K562 (cell line): ENCODE data around the gene MFNG. TPM values are rescaled to one million over a fixed set of nuclear protein-coding genes. Genes with fewer than 3 reads are reported as not detected.

Source experiments
- ATAC-seq: fragments of 200-7000 bp; cut with Tn5 transposase; 3 replicates; pipeline ENCODE4 v1.9.1; 2020; ENCODE audit warnings: moderate library complexity
- BruUV-seq: library from RNA; stranded (reverse); fragments of 400-500 nt; replicated peaks from 2 replicates; lab custom pipeline; 2021; lab: Mats Ljungman, UMichigan
- CTCF ChIA-PET: fragments of 300-600 bp; formaldehyde crosslinking; extraction: SDS; loops from one replicate; lab custom pipeline; 2021; ENCODE audit warnings: low intra/inter-chr PET ratio; lab: Yijun Ruan, JAX
- POLR2A ChIA-PET: fragments of 300-600, 350-650 bp; sonication (Branson Sonifier 250); formaldehyde crosslinking; extraction: SDS; loops from one replicate; lab custom pipeline; 2021; ENCODE audit warnings: antibody characterized with exemption, inconsistent platforms; lab: Yijun Ruan, JAX
- DNase-seq, 4 experiments: peaks; one replicate each; pipeline versions ENCODE4 v3.0.0 to v3.0.0-alpha.2; 2011 to 2018; ENCODE audit warnings: low spot score in 3 of 4, mixed read lengths in 3 of 4; ENCODE audit errors: extremely low read depth in 1 of 4
- FAIRE-seq: peaks from 2 replicates; lab custom pipeline; 2011; peaks lifted over from hg19 to GRCh38; lab: Jason Lieb, UNC
- H2AFZ ChIP-seq: 2 replicates; pipeline ENCODE4 v1.6.0; 2011; ENCODE audit warnings: low read depth, low read length, control low read depth, inconsistent platforms
- H3K27ac ChIP-seq: fragments of 200-600 bp; 3 replicates; pipeline ENCODE4 v1.8.0; 2011; ENCODE audit warnings: low read depth, mild to moderate bottlenecking, control low read depth, inconsistent platforms, low read length, moderate library complexity, mixed read lengths; ENCODE audit errors: extremely low read depth
- H3K27me3 ChIP-seq, 2 experiments: fragments of 300-600 bp in 1 of 2; 2 replicates in 1 of 2; 3 replicates in 1 of 2; pipeline versions ENCODE4 v1.6.0 to v1.8.0; 2011; ENCODE audit warnings: inconsistent platforms in 2 of 2, low read length in 2 of 2, mild to moderate bottlenecking in 1 of 2, mixed read lengths in 1 of 2, moderate library complexity in 1 of 2; ENCODE audit not compliant: control insufficient read depth in 2 of 2, insufficient read depth in 2 of 2
- H3K36me3 ChIP-seq: fragments of 300-600 bp; 3 replicates; pipeline ENCODE4 v1.8.0; 2011; ENCODE audit warnings: mild to moderate bottlenecking, low read length, inconsistent platforms; ENCODE audit not compliant: control insufficient read depth, insufficient read depth
- H3K4me1 ChIP-seq, 2 experiments: fragments of 200-600 bp in 1 of 2; replicated peaks in 1 of 2; 2 replicates in 1 of 2; 3 replicates in 1 of 2; pipeline versions ENCODE4 v1.5.1 to v1.8.0; 2011; ENCODE audit warnings: inconsistent platforms in 2 of 2, low read length in 2 of 2, mild to moderate bottlenecking in 1 of 2, mixed read lengths in 1 of 2, moderate library complexity in 1 of 2; ENCODE audit not compliant: control insufficient read depth in 2 of 2, insufficient read depth in 2 of 2
- H3K4me2 ChIP-seq: 2 replicates; pipeline ENCODE4 v1.6.1; 2011; ENCODE audit warnings: low read length, control low read depth, inconsistent platforms, mixed read lengths; ENCODE audit not compliant: insufficient read depth
- H3K4me3 ChIP-seq: fragments of 200-600 bp; sonication (generic), shearing (Covaris generic); 2 replicates; pipeline ENCODE4 v1.5.1; 2016; ENCODE audit warnings: control low read depth, inconsistent platforms
- H3K79me2 ChIP-seq: fragments of 200-600 bp; 3 replicates; pipeline ENCODE4 v1.8.0; 2011; ENCODE audit warnings: low read length, inconsistent platforms; ENCODE audit not compliant: control insufficient read depth, insufficient read depth
- H3K9ac ChIP-seq, 2 experiments: 2 replicates each; pipeline versions ENCODE4 v1.6.0 to v1.6.1; 2011; ENCODE audit warnings: low read depth in 2 of 2, low read length in 2 of 2, control low read depth in 1 of 2, inconsistent platforms in 1 of 2, mild to moderate bottlenecking in 1 of 2, mixed read lengths in 1 of 2; ENCODE audit not compliant: insufficient read depth in 1 of 2
- H3K9me1 ChIP-seq: one replicate; pipeline ENCODE4 v1.6.0; 2011; ENCODE audit warnings: inconsistent platforms, mild to moderate bottlenecking, low read length, moderate library complexity; ENCODE audit not compliant: control insufficient read depth, insufficient read depth
- H3K9me3 ChIP-seq: replicated peaks from 2 replicates; pipeline ENCODE4 v1.5.1; 2011; ENCODE audit warnings: low read depth, low read length, inconsistent platforms; ENCODE audit not compliant: control insufficient read depth, insufficient read depth
- H4K20me1 ChIP-seq: replicated peaks from 2 replicates; pipeline ENCODE4 v1.6.1; 2011; ENCODE audit warnings: low read length, inconsistent platforms, mixed read lengths; ENCODE audit not compliant: control insufficient read depth, insufficient read depth
- BRD9 ChIP-seq: fragments of 450-650 bp; IDR thresholded peaks from 2 replicates; pipeline ENCODE4 v1.6.1; 2018; ENCODE audit warnings: low read depth; ENCODE audit not compliant: partially characterized antibody
- CBX5 ChIP-seq: IDR thresholded peaks from 2 replicates; pipeline ENCODE4 v1.6.1; 2014; ENCODE audit warnings: low read depth, borderline replicate concordance
- ETS2 ChIP-seq: IDR thresholded peaks from 2 replicates; pipeline ENCODE4 v1.6.1; 2016; ENCODE audit warnings: borderline replicate concordance, missing genetic modification characterization, mild to moderate bottlenecking, moderate library complexity, missing compliant biosample characterization; ENCODE audit not compliant: poor library complexity, severe bottlenecking
- HMGN3 ChIP-seq: IDR thresholded peaks from 2 replicates; pipeline ENCODE4 v1.6.1; 2011; ENCODE audit warnings: borderline replicate concordance, low read depth, mild to moderate bottlenecking, mixed read lengths, low read length; ENCODE audit not compliant: insufficient read length; ENCODE audit errors: extremely low read depth
- MAZ ChIP-seq, 2 experiments: fragments of 450-650 bp in 1 of 2; sonication (generic) in 1 of 2; formaldehyde crosslinking; IDR thresholded peaks in 1 of 2; conservative IDR thresholded peaks in 1 of 2; 2 replicates each; pipeline versions ENCODE4 v1.4.0 to v1.5.0; 2020; ENCODE audit warnings: mild to moderate bottlenecking in 1 of 2, missing genetic modification reagents in 1 of 2
- MLX ChIP-seq, 2 experiments: fragments of 450-650 bp in 1 of 2; sonication (generic) in 1 of 2; formaldehyde crosslinking; conservative IDR thresholded peaks; 2 replicates each; pipeline versions ENCODE4 v1.4.0 to v1.8.1; 2020 to 2022; ENCODE audit warnings: mild to moderate bottlenecking in 1 of 2, missing genetic modification reagents in 1 of 2
- NFIC ChIP-seq: fragments of 450-650 bp; IDR thresholded peaks from 2 replicates; pipeline ENCODE4 v1.6.1; 2017; ENCODE audit warnings: mild to moderate bottlenecking, inconsistent platforms
- PML ChIP-seq: IDR thresholded peaks from 2 replicates; pipeline ENCODE4 v1.6.1; 2012; ENCODE audit warnings: low read length, inconsistent platforms
- RBM25 ChIP-seq: fragments of 200-400 bp; formaldehyde crosslinking; IDR thresholded peaks from 2 replicates; pipeline ENCODE4 v1.6.1; 2018; ENCODE audit warnings: low read length, low read depth, moderate library complexity; ENCODE audit not compliant: severe bottlenecking
- SLC30A9 ChIP-seq: fragments of 250-450 bp; sonication (Bioruptor Pico); IDR thresholded peaks from 2 replicates; pipeline ENCODE4 v1.8.0; 2022; ENCODE audit warnings: mild to moderate bottlenecking, moderate library complexity
- SREBF1 ChIP-seq: fragments of 150-350 bp; IDR thresholded peaks from 2 replicates; pipeline ENCODE4 v1.6.1; 2014; ENCODE audit warnings: antibody characterized with exemption, low read depth, low read length, borderline replicate concordance
- TAF1 ChIP-seq: IDR thresholded peaks from 2 replicates; pipeline ENCODE4 v1.6.1; 2011; ENCODE audit warnings: mild to moderate bottlenecking, low read length, moderate library complexity; ENCODE audit not compliant: insufficient read depth, control insufficient read depth, severe bottlenecking; ENCODE audit errors: extremely low read depth
- TCF3 ChIP-seq: sonication (generic); formaldehyde crosslinking; IDR thresholded peaks from 2 replicates; pipeline ENCODE4 v1.4.0; 2020; ENCODE audit warnings: mild to moderate bottlenecking, missing genetic modification reagents
- TFAP4 ChIP-seq: sonication (generic); formaldehyde crosslinking; IDR thresholded peaks from 2 replicates; pipeline ENCODE4 v1.8.0; 2022; ENCODE audit warnings: missing genetic modification reagents, mild to moderate bottlenecking, moderate library complexity, borderline replicate concordance
- VEZF1 ChIP-seq: fragments of 200-800 bp; sonication (Bioruptor generic); IDR thresholded peaks from 2 replicates; pipeline ENCODE4 v1.6.1; 2017; ENCODE audit warnings: missing genetic modification characterization, missing compliant biosample characterization
- ZNF140 ChIP-seq: fragments of 250-450 bp; sonication (Bioruptor Pico); IDR thresholded peaks from 2 replicates; pipeline ENCODE4 v1.8.0; 2021; ENCODE audit warnings: moderate library complexity, mild to moderate bottlenecking, inconsistent platforms
- WGBS: fragments of 100-300 bp; shearing (Covaris generic); methylation state at CpG from one replicate; pipeline ENCODE4 v1.1.6; 2016; ENCODE audit warnings: low coverage, mixed read lengths; ENCODE audit not compliant: insufficient coverage; ENCODE audit errors: missing lambda C conversion rate; 5-methylcytosine and 5-hydroxymethylcytosine counted together
- in situ Hi-C: fragments of 300-500 bp; cut with MboI; formaldehyde crosslinking; loops from 4 replicates; pipeline ENCODE4 v1.15.0; 2018; ENCODE audit warnings: inconsistent platforms, mixed read lengths
- intact Hi-C: fragments of 100-400 bp; cut with micrococcal nuclease; formaldehyde crosslinking; loops from 2 replicates; pipeline ENCODE4 v1.14.2; 2022
- polyA plus RNA-seq, 8 experiments: library from polyadenylated mRNA; depleted of rRNA in 4 of 8; stranded (reverse) in 5 of 8; unstranded in 3 of 8; fragments of >200 nt; fragmentation: Nextera tagmentation in 2 of 8; fragmentation: Illumina TruSeq in 1 of 8; extraction: Ambion mirVana in 2 of 8; extraction: Trizol in 1 of 8; gene quantifications; 2 replicates each; pipeline versions ENCODE4 v1.2.1 to v1.2.3, GENCODE V29; 2011 to 2014; ENCODE audit warnings: inconsistent platforms in 1 of 8, missing spikeins in 1 of 8
- total RNA-seq, 7 experiments: library from RNA; depleted of rRNA in 6 of 7; stranded (reverse); fragments of >200 nt in 6 of 7; fragmentation: Illumina TruSeq in 2 of 7; extraction: Trizol in 2 of 7; gene quantifications; 2 replicates each; pipeline versions ENCODE4 v1.2.1 to v1.2.3, GENCODE V29; 2011 to 2021; ENCODE audit warnings: low replicate concordance in 1 of 7

MFNG gene
- total and polyA plus RNA-seq, 9 of the 15 experiments (the other 6 are each of a cell fraction or from before 2014, with no cell fraction given) = 0.13 to 0.73 (median 0.38) TPM; not detected in 4

GRCh38 chr22:37501610-37502341, 15.6 kb upstream of the MFNG start:
- DNase-seq = peak in 3 of 4 experiments; percentile 19 to 44 (median 40)
- CTCF ChIA-PET = no interaction called here
- WGBS = 23% methylated on average over 12 of the region's 14 CpGs
- in situ Hi-C loops = no loop called here
- FAIRE-seq = peak; percentile 15
- no TSS peak for BruUV-seq
- Histone ChIP-seq H3K4me2 (no peak overlapping the region), H3K9ac (peak overlapping the region in 1 of 2 experiments; percentile 6; a peak in 2 of 4 replicates), H3K79me2 (no peaks in the 10 kb centered on the region), H3K9me3 (no peaks in the 10 kb centered on the region), H2AFZ (no peak overlapping the region), H3K4me3 (no peak overlapping the region), H3K27ac (no peak overlapping the region), H3K4me1 (peaks cover 15 to 39% of the 10 kb centered on the region in 2 experiments), H3K9me1 (no peaks in the 10 kb centered on the region), H4K20me1 (no peaks in the 10 kb centered on the region), H3K27me3 (no peaks in the 10 kb centered on the region), H3K36me3 (0 out of 3 replicates have a peak, but pooled peaks cover 5% of the 10 kb centered on the region)
- intact Hi-C loops = no loop called here
- POLR2A ChIA-PET = no interaction called here
- ATAC-seq = peak; percentile 37; the same call in 2 of the 3 replicates
- TF ChIP-seq MLX (CRISPR knock-in tag; conservative IDR thresholded peaks at IDR 0.05) (no peak), PML (no peak), ETS2 (tag) (no peak), TFAP4 (0 out of 2 replicates have a peak, but pooled peaks have one; percentile 21), CBX5 (no peak), VEZF1 (peak; percentile 12; the same call in 1 of the 2 replicates), BRD9 (no peak), HMGN3 (no peak), ZNF140 (no peak), TAF1 (no peak), TCF3 (CRISPR knock-in tag) (no peak), NFIC (no peak), MAZ (CRISPR knock-in tag; conservative IDR thresholded peaks at IDR 0.05 in 1 of 2, IDR thresholded peaks at IDR 0.05 in 1 of 2) (no peak), SREBF1 (no peak), SLC30A9 (CRISPR knock-in tag) (no peak), RBM25 (peak; percentile 20)
